Measurements from ENCODE around the gene SLC16A10.

Gene SLC16A10

GRCh38 chr6:111088668-111089003 lies 1.3 kb downstream of the SLC16A10 start:
- TF ChIP-seq FOXP2 (optimal IDR thresholded peaks at IDR 0.05; ENCODE audit: borderline replicate concordance, extremely low read depth, extremely low read length, insufficient read depth) (no peak), SIN3A (IDR thresholded peaks at IDR 0.05; ENCODE audit: borderline replicate concordance, insufficient read depth, low read length) (no peak), TAF1 (IDR thresholded peaks at IDR 0.05; ENCODE audit: borderline replicate concordance, insufficient read depth, low read length) (no peak), POLR2AphosphoS5 (IDR thresholded peaks at IDR 0.05; ENCODE audit: low read depth, low read length) (no peak)
- TF ChIP-seq, protein P1, sequence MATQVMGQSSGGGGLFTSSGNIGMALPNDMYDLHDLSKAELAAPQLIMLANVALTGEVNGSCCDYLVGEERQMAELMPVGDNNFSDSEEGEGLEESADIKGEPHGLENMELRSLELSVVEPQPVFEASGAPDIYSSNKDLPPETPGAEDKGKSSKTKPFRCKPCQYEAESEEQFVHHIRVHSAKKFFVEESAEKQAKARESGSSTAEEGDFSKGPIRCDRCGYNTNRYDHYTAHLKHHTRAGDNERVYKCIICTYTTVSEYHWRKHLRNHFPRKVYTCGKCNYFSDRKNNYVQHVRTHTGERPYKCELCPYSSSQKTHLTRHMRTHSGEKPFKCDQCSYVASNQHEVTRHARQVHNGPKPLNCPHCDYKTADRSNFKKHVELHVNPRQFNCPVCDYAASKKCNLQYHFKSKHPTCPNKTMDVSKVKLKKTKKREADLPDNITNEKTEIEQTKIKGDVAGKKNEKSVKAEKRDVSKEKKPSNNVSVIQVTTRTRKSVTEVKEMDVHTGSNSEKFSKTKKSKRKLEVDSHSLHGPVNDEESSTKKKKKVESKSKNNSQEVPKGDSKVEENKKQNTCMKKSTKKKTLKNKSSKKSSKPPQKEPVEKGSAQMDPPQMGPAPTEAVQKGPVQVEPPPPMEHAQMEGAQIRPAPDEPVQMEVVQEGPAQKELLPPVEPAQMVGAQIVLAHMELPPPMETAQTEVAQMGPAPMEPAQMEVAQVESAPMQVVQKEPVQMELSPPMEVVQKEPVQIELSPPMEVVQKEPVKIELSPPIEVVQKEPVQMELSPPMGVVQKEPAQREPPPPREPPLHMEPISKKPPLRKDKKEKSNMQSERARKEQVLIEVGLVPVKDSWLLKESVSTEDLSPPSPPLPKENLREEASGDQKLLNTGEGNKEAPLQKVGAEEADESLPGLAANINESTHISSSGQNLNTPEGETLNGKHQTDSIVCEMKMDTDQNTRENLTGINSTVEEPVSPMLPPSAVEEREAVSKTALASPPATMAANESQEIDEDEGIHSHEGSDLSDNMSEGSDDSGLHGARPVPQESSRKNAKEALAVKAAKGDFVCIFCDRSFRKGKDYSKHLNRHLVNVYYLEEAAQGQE (IDR thresholded peaks at IDR 0.05; ENCODE audit: insufficient read depth in 1 of 2, low read depth in 2 of 2, low read length in 2 of 2) = no peak

- TF ChIP-seq FOXP2 (optimal IDR thresholded peaks at IDR 0.05; ENCODE audit: borderline replicate concordance, extremely low read depth, extremely low read length, insufficient read depth) = no peak
- no peak for TF ChIP-seq POLR2AphosphoS5 (IDR thresholded peaks at IDR 0.05; ENCODE audit: low read depth, low read length)
- no peak for TF ChIP-seq SIN3A (IDR thresholded peaks at IDR 0.05; ENCODE audit: borderline replicate concordance, insufficient read depth, low read length)
- TF ChIP-seq TAF1 (IDR thresholded peaks at IDR 0.05; ENCODE audit: borderline replicate concordance, insufficient read depth, low read length) = no peak
- TF ChIP-seq, protein P1 (IDR thresholded peaks at IDR 0.05; ENCODE audit: insufficient read depth in 1 of 2, low read depth in 2 of 2, low read length in 2 of 2) = no peak
These were observed 3.5 kb downstream of the SLC16A10 start for GRCh38 chr6:111090766-111091165.

DNA sequence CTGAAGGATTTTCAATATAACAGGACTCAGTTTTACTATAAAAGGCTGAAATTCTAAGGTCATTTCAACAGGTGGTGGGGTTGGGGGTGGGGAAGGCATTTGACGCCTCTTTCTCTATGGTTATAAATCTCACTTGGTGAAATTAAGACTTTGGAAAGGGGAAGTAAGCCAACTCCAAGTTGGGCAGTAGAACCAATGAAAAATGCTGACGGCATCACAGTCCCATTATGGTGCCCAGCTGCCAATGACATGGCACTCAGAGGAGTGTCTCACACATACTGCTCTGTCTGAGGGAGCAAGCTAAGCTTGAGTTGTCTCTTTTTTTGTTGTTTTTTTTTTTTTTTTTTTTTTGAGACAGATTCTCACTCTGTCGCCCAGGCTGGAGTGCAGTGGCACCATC lies 4.7 kb downstream of the SLC16A10 start:
- TF ChIP-seq FOXP2 (optimal IDR thresholded peaks at IDR 0.05; ENCODE audit: borderline replicate concordance, extremely low read depth, extremely low read length, insufficient read depth) (no peak), TAF1 (IDR thresholded peaks at IDR 0.05; ENCODE audit: borderline replicate concordance, insufficient read depth, low read length) (no peak), POLR2AphosphoS5 (IDR thresholded peaks at IDR 0.05; ENCODE audit: low read depth, low read length) (no peak), SIN3A (IDR thresholded peaks at IDR 0.05; ENCODE audit: borderline replicate concordance, insufficient read depth, low read length) (no peak)
- TF ChIP-seq, protein P1 (IDR thresholded peaks at IDR 0.05; ENCODE audit: insufficient read depth in 1 of 2, low read depth in 2 of 2, low read length in 2 of 2) = no peak

GRCh38 chr6:111096246-111096645 lies 8.9 kb downstream of the SLC16A10 start:
- TF ChIP-seq SIN3A (IDR thresholded peaks at IDR 0.05; ENCODE audit: borderline replicate concordance, insufficient read depth, low read length) (no peak), POLR2AphosphoS5 (IDR thresholded peaks at IDR 0.05; ENCODE audit: low read depth, low read length) (no peak), TAF1 (IDR thresholded peaks at IDR 0.05; ENCODE audit: borderline replicate concordance, insufficient read depth, low read length) (no peak), FOXP2 (optimal IDR thresholded peaks at IDR 0.05; ENCODE audit: borderline replicate concordance, extremely low read depth, extremely low read length, insufficient read depth) (no peak)
- TF ChIP-seq, protein P1 (IDR thresholded peaks at IDR 0.05; ENCODE audit: insufficient read depth in 1 of 2, low read depth in 2 of 2, low read length in 2 of 2) = no peak

- TF ChIP-seq SIN3A (IDR thresholded peaks at IDR 0.05; ENCODE audit: borderline replicate concordance, insufficient read depth, low read length) (no peak), FOXP2 (optimal IDR thresholded peaks at IDR 0.05; ENCODE audit: borderline replicate concordance, extremely low read depth, extremely low read length, insufficient read depth) (no peak), POLR2AphosphoS5 (IDR thresholded peaks at IDR 0.05; ENCODE audit: low read depth, low read length) (no peak)
- TF ChIP-seq, protein P1 (IDR thresholded peaks at IDR 0.05; ENCODE audit: insufficient read depth in 1 of 2, low read depth in 2 of 2, low read length in 2 of 2) = no peak
These were observed 11.3 kb downstream of the SLC16A10 start for GRCh38 chr6:111098597-111098996.
